Subcutaneous adipose tissue (tissue), 4 donors: ENCODE results near the gene DCTPP1. TPM values are rescaled to one million over a fixed set of nuclear protein-coding genes. Genes with fewer than 3 reads are reported as not detected.

Source experiments
- CTCF ChIP-seq: fragments of 450-650 bp; IDR thresholded peaks from one replicate; pipeline ENCODE4 v1.5.1; 2016; ENCODE audit warnings: low read depth, mild to moderate bottlenecking, control low read depth, antibody characterized with exemption, moderate library complexity
- total RNA-seq, 4 donors: library from RNA; depleted of rRNA; stranded (reverse); fragments of >200 nt; gene quantifications; one replicate each; pipeline ENCODE4 v1.1.0, GENCODE V29; 2016

DCTPP1 gene
- total RNA-seq, result 10 to 100 TPM in 3 of 4 donors, 1 to 10 TPM in 1; 8.8 to 20.1 (median 15.2) TPM

GRCh38 chr16:30429678-30430427 lies at the start of gene DCTPP1:
TSS of gene DCTPP1 (minus strand) at chr16:30430030. CDS start at chr16:30429980, 50 bp downstream.
- no peak for TF ChIP-seq CTCF

- no peak for TF ChIP-seq CTCF
Measured at GRCh38 chr16:30478766-30479478, 49.1 kb upstream of the DCTPP1 start.

- TF ChIP-seq CTCF, result no peak
Measured at GRCh38 chr16:30476991-30477390, 47.2 kb upstream of the DCTPP1 start.

- TF ChIP-seq CTCF, result no peak
Measured at GRCh38 chr16:30474684-30475083, 44.9 kb upstream of the DCTPP1 start.

- no peak for TF ChIP-seq CTCF
Measured at GRCh38 chr16:30474074-30474452, 44.2 kb upstream of the DCTPP1 start.

GRCh38 chr16:30473231-30474073 lies 43.6 kb upstream of the DCTPP1 start:
- no peak for TF ChIP-seq CTCF
